B cell (primary cell): Measurements from ENCODE around the gene SUGCT. TPM values are rescaled to one million over a fixed set of nuclear protein-coding genes. Genes with fewer than 3 reads are reported as not detected.

ENCODE experiments used
- ATAC-seq: fragments of 200-7000 bp; cut with Tn5 transposase; one replicate; pipeline ENCODE4 v1.10.0; 2021; ENCODE audit warnings: low read depth, mild to moderate bottlenecking, moderate number of reproducible peaks, moderate library complexity
- CTCF ChIA-PET: fragments of 350-600 bp; sonication (Branson Sonifier 250); formaldehyde crosslinking; loops from one replicate; lab custom pipeline; 2021; ENCODE audit warnings: antibody characterized with exemption, inconsistent platforms; lab: Charles Lee
- POLR2A ChIA-PET: fragments of 350-600 bp; sonication (Branson Sonifier 250); formaldehyde crosslinking; loops from one replicate; lab custom pipeline; 2021; ENCODE audit warnings: antibody characterized with exemption; lab: Charles Lee
- DNase-seq: peaks from one replicate; pipeline ENCODE4 v3.0.0; 2013
- H2AFZ ChIP-seq: 2 replicates; pipeline ENCODE4 v1.6.1; 2012; ENCODE audit warnings: mild to moderate bottlenecking, low read depth, low read length; ENCODE audit not compliant: insufficient read depth, poor library complexity, severe bottlenecking
- H3K27ac ChIP-seq, 2 donors: 1 replicate in 1 of 2; 2 replicates in 1 of 2; pipeline ENCODE4 v1.5.1; 2012 to 2013; ENCODE audit warnings: low read length in 2 of 2, mild to moderate bottlenecking in 2 of 2, moderate library complexity in 1 of 2
- H3K27me3 ChIP-seq, 4 experiments: fragments of 200-600 bp in 1 of 4; sonication (generic) in 1 of 4; replicated peaks in 1 of 4; 1 replicate in 2 of 4; 2 replicates in 2 of 4; pipeline versions ENCODE4 v1.6.1 to v1.7.0; 2013 to 2016; ENCODE audit warnings: low read length in 3 of 4, mild to moderate bottlenecking in 2 of 4, mixed read lengths in 1 of 4, moderate library complexity in 1 of 4; ENCODE audit not compliant: insufficient read depth in 4 of 4, control insufficient read depth in 3 of 4; ENCODE audit errors: control extremely low read depth in 1 of 4
- H3K36me3 ChIP-seq, 2 experiments: replicated peaks in 1 of 2; 1 replicate in 1 of 2; 2 replicates in 1 of 2; pipeline versions ENCODE4 v1.6.1 to v1.7.1; 2013; ENCODE audit warnings: low read length in 1 of 2; ENCODE audit not compliant: insufficient read depth in 2 of 2, control insufficient read depth in 1 of 2; ENCODE audit errors: control extremely low read depth in 1 of 2, extremely low read depth in 1 of 2
- H3K4me1 ChIP-seq, 2 donors: fragments of 200-600 bp in 1 of 2; sonication (generic) in 1 of 2; 1 replicate in 1 of 2; 2 replicates in 1 of 2; pipeline versions ENCODE4 v1.5.1 to v1.6.1; 2013 to 2017; ENCODE audit warnings: low read length in 2 of 2; ENCODE audit not compliant: control insufficient read depth in 2 of 2, insufficient read depth in 2 of 2
- H3K4me2 ChIP-seq: replicated peaks from 2 replicates; pipeline ENCODE3; 2012; ENCODE audit warnings: mild to moderate bottlenecking, low read depth, low read length; ENCODE audit not compliant: poor library complexity, severe bottlenecking
- H3K4me3 ChIP-seq, 5 experiments: fragments of 200-600 bp in 1 of 5; sonication (generic) in 1 of 5; 1 replicate in 3 of 5; 2 replicates in 2 of 5; pipeline versions ENCODE4 v1.5.1 to v1.7.0; 2011 to 2016; ENCODE audit warnings: low read length in 4 of 5, mild to moderate bottlenecking in 4 of 5, low read depth in 2 of 5, control low read depth in 1 of 5, moderate library complexity in 1 of 5; ENCODE audit not compliant: insufficient read depth in 1 of 5; ENCODE audit errors: control extremely low read depth in 1 of 5, extremely low read depth in 1 of 5
- H3K79me2 ChIP-seq: fragments of 200-600 bp; sonication (generic); one replicate; pipeline ENCODE4 v1.6.0; 2016; ENCODE audit warnings: low read length; ENCODE audit not compliant: control insufficient read depth, insufficient read depth
- H3K9ac ChIP-seq: fragments of 200-600 bp; sonication (generic); 2 replicates; pipeline ENCODE4 v1.6.1; 2017; ENCODE audit warnings: mild to moderate bottlenecking, low read length, moderate library complexity
- H3K9me3 ChIP-seq, 3 donors: one replicate each; pipeline versions ENCODE4 v1.6.1 to v1.7.1; 2013; ENCODE audit warnings: low read length in 2 of 3; ENCODE audit not compliant: control insufficient read depth in 2 of 3, insufficient read depth in 1 of 3; ENCODE audit errors: control extremely low read depth in 1 of 3
- H4K20me1 ChIP-seq: 2 replicates; pipeline ENCODE4 v1.6.0; 2012; ENCODE audit warnings: mild to moderate bottlenecking, low read length; ENCODE audit not compliant: insufficient read depth, control insufficient read depth, poor library complexity, severe bottlenecking
- H3K27ac Mint-ChIP-seq: one replicate; pipeline ENCODE4 v1.8.0; 2021; ENCODE audit warnings: mixed read lengths
- H3K27me3 Mint-ChIP-seq: one replicate; pipeline ENCODE4 v1.8.0; 2021; ENCODE audit warnings: mixed read lengths
- H3K4me1 Mint-ChIP-seq: one replicate; pipeline ENCODE4 v1.8.0; 2021; ENCODE audit warnings: mixed read lengths
- H3K4me3 Mint-ChIP-seq: one replicate; pipeline ENCODE4 v1.8.0; 2021; ENCODE audit warnings: mixed read lengths
- H3K9me3 Mint-ChIP-seq: one replicate; pipeline ENCODE4 v1.8.0; 2022; ENCODE audit warnings: mixed read lengths; ENCODE audit not compliant: insufficient read depth
- EZH2 ChIP-seq: IDR thresholded peaks from 2 replicates; pipeline ENCODE4 v1.6.1; 2012; ENCODE audit warnings: borderline replicate concordance, low read depth, mild to moderate bottlenecking, moderate library complexity, low read length; ENCODE audit not compliant: insufficient read depth, poor library complexity, severe bottlenecking
- WGBS: methylation state at CpG from one replicate; pipeline ENCODE4 v1.1.5; 2013; ENCODE audit warnings: missing lambda C conversion rate; ENCODE audit not compliant: insufficient coverage; 5-methylcytosine and 5-hydroxymethylcytosine counted together
- intact Hi-C: fragments of 100-400 bp; cut with micrococcal nuclease; formaldehyde crosslinking; loops from one replicate; pipeline ENCODE4 v1.10.0; 2022
- polyA plus RNA-seq: library from polyadenylated mRNA; depleted of rRNA; stranded (reverse); fragments of >200 nt; gene quantifications from 2 replicates; pipeline ENCODE4 v1.2.3, GENCODE V29; 2012
- total RNA-seq, 2 donors: library from RNA; stranded (reverse); fragments of 120-200 nt in 1 of 2; gene quantifications; 1 replicate in 1 of 2; 2 replicates in 1 of 2; pipeline versions ENCODE4 v1.2.3 to v1.2.4, GENCODE V29; 2013 to 2022
- TF ChIP-seq, protein P1 (sequence below): fragments of 200-600 bp; IDR thresholded peaks from one replicate; pipeline ENCODE4 v1.8.0; 2022; ENCODE audit warnings: antibody characterized with exemption, mild to moderate bottlenecking

Gene SUGCT
- total and polyA plus RNA-seq, 2 donors (not counting 1 experiment from before 2014, with no cell fraction given): 0.19 to 0.86 TPM

DNA sequence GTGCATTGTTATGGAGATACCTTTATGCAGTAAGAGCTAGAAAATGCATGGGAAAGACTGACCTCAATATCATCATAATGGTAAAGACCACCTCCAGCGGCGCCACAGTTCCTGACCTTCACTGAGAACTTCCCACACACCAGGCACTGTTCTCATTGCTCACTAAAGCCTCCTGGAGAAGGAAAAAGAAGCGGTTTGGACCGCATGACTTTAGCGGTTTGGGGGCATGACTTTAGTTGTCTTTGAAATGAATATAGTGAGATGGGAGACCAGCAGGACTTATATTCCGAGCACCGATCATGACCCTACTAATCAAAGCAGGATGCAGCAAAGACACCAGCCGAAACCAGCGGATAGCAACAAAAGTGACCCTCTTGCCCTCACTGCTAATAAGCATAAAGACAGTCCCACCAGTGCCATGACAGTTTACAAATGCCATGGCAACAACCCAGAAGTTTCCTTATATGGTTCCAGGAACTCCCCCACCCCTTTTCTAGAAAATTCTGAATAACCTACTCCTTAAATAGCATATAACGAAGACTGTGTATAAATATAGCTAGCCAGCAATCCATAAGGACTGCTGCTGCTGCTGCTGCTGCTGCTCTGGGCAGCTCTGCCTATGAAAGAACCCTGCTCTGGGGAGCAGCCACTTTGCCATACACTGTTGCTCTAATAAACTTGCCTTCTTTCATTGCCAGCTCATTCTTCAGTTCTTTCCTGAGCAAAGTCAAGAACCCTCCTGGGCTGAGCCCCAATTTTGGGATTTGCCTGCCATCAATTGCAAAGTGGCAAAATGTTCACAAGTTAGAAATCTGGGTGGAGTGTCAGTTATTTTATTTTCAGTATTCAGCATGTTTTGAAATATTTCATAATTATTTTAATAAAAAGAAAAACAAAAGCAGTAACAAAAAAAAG is 694.1 kb downstream of the SUGCT start:
- no peak for DNase-seq
- Histone ChIP-seq H2AFZ (no peak overlapping the region), H3K36me3 (no peaks in the 10 kb centered on the region), H3K27me3 (no peaks in the 10 kb centered on the region), H3K9me3 (no peaks in the 10 kb centered on the region), H3K9ac (no peak overlapping the region), H3K4me3 (no peak overlapping the region), H3K4me1 (no peaks in the 10 kb centered on the region), H3K4me2 (no peak overlapping the region), H3K27ac (no peak overlapping the region), H4K20me1 (no peaks in the 10 kb centered on the region), H3K79me2 (no peaks in the 10 kb centered on the region)
- intact Hi-C loops: no loop called here
- ChIA-PET CTCF (no interaction called here), POLR2A (no interaction called here)
- no peaks in the 10 kb centered on the region for H3K9me3 Mint-ChIP-seq
- no peak overlapping the region for H3K4me3 Mint-ChIP-seq
- TF ChIP-seq, protein P1, sequence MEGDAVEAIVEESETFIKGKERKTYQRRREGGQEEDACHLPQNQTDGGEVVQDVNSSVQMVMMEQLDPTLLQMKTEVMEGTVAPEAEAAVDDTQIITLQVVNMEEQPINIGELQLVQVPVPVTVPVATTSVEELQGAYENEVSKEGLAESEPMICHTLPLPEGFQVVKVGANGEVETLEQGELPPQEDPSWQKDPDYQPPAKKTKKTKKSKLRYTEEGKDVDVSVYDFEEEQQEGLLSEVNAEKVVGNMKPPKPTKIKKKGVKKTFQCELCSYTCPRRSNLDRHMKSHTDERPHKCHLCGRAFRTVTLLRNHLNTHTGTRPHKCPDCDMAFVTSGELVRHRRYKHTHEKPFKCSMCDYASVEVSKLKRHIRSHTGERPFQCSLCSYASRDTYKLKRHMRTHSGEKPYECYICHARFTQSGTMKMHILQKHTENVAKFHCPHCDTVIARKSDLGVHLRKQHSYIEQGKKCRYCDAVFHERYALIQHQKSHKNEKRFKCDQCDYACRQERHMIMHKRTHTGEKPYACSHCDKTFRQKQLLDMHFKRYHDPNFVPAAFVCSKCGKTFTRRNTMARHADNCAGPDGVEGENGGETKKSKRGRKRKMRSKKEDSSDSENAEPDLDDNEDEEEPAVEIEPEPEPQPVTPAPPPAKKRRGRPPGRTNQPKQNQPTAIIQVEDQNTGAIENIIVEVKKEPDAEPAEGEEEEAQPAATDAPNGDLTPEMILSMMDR: no peak
- no peak for TF ChIP-seq EZH2
- ATAC-seq: no peak
- H3K27me3 Mint-ChIP-seq: no peaks in the 10 kb centered on the region
- H3K4me1 Mint-ChIP-seq: peaks cover 2% of the 10 kb centered on the region
- H3K27ac Mint-ChIP-seq: no peak overlapping the region
- WGBS: 92% methylated on average over 5 of the region's 10 CpGs

GRCh38 chr7:40833191-40833887 is 698.5 kb downstream of the SUGCT start:
- H3K4me2 ChIP-seq: no peak overlapping the region

More at GRCh38 chr7:40833191-40833887, 698.5 kb downstream of the SUGCT start:
- H3K9me3 Mint-ChIP-seq: no peaks in the 10 kb centered on the region
- CTCF ChIA-PET: no interaction called here
- H3K4me1 ChIP-seq: peaks cover 5 to 7% of the 10 kb centered on the region in 2 donors
- WGBS: no CpG with 5 or more reads among the region's 3 CpGs
- no peak overlapping the region for H3K4me3 ChIP-seq
- no peak overlapping the region for H3K4me3 Mint-ChIP-seq
- H2AFZ ChIP-seq: no peak overlapping the region
- TF ChIP-seq, protein P1: no peak
- no peaks in the 10 kb centered on the region for H3K9me3 ChIP-seq
- DNase-seq (no peak), ATAC-seq (no peak)
- H3K27ac ChIP-seq: no peak overlapping the region
- H4K20me1 ChIP-seq: no peaks in the 10 kb centered on the region
- no peaks in the 10 kb centered on the region for H3K79me2 ChIP-seq
- H3K9ac ChIP-seq: no peak overlapping the region
- intact Hi-C loops: no loop called here
- no peaks in the 10 kb centered on the region for H3K27me3 ChIP-seq
- no peaks in the 10 kb centered on the region for H3K36me3 ChIP-seq
- H3K4me1 Mint-ChIP-seq: peaks cover 15% of the 10 kb centered on the region
- no peak overlapping the region for H3K27ac Mint-ChIP-seq
- H3K27me3 Mint-ChIP-seq: no peaks in the 10 kb centered on the region
- POLR2A ChIA-PET: interaction anchor here (0.5 kb wide), 1 partner anchor 692 kb away, joined by 3 read pairs; no protein-coding TSS in a partner anchor
